GM21390 (cell line): ENCODE measurements around the gene FAM180A.
"Not testable (repeated sequence)": the region's sequence is repeated elsewhere in the genome, so short reads cannot be mapped to it uniquely, and the experiment has no call there.

Source experiments
- ATAC-seq: cut with Tn5 transposase; IDR thresholded peaks from one replicate; pipeline ENCODE4 v1.9.1; 2021; ENCODE audit not compliant: unreplicated experiment

The FAM180A gene

GRCh38 chr7:135715055-135715522 lies 33.5 kb downstream of the FAM180A start:
- ATAC-seq, result no peak

DNA sequence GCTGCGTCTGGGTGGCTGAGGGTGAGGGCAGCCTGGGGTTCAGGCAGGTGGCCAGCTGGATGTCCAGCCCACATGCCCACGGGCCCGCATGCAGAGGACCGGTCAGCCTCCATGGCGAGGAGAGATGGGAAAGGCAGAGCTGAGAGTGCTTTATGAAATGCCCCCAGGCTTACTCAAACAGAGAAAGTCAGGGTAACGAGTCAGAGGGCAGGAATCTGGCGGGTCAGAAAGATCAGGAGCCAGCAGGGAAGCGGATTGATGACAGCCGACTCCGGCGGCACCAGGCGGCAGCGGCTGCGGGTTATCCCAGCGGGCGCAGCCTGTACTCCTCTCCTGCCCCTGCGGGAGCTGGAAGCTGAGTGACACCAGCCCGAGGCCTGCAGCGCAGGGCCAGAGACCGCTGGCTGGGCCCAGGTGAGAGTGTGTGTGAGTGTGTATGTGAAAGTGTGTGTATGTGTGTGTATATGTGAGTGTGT lies 34.0 kb downstream of the FAM180A start:
- no peak for ATAC-seq

- no peak for ATAC-seq
These were observed 34.7 kb downstream of the FAM180A start for GRCh38 chr7:135713836-135714470.

DNA sequence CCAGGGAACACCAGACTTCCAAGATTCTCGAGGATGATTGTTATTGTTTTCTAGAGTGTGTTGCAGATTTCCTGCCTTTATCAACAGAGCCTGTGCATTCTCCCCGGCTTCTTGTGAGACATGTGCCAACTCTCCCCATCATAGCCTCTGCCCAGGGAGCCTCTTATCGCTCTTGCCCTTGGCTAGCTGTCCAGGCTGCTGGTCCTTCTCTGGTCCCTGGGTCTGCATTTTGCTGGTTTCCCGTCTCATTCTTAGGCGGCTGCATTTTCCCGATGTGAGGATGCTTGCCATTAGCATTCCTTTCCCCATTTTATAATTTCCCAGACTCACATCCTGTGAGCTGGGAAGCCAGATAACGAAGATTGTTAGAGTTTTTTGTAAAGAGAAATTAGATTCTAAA lies 35.8 kb downstream of the FAM180A start:
- ATAC-seq, result no peak

DNA sequence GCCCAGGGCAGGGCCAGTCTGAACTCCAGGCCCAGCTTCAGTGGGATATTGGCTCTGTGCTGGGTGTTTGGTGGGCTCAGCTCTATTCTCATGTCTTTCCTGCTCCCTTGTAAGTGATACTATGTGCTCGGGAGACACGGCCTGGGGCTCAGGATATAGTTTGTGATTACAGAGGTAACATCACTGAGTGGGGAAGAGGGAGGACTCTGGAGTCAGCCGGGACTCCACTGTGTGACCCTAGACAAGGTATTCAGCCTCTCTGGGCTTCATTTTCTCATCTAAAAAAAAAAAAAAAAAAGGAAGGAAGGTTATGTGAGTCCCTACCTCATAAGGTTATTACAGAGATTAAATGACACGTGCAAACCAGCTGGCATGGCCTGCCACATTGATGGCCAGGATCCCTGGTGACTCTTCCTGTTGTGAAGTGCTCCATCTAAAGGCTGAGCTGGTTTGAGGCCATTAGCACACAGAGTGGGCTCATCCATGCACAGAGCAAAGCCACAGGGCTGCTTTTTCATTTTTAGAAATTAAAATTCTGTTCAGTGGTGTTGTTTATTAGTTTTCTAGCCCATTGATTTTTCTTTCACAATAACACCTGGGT lies 36.3 kb downstream of the FAM180A start:
- no peak for ATAC-seq

DNA sequence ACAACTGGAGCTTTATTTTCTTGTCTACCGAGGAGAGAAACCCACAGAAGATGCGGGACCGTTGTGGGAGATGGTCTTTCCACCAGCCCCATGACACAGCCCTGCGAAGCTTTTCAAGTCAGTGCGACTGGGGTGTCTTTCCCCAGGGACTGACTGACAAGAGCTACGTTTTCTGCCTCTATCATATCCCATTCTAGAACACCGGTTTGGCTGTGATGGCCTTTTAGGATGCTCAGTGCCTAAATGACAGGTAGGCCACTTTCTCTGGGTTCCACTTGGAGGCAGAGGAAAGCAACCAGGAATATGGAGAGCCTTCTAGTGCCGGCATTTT lies 37.5 kb downstream of the FAM180A start:
- ATAC-seq, result no peak

DNA sequence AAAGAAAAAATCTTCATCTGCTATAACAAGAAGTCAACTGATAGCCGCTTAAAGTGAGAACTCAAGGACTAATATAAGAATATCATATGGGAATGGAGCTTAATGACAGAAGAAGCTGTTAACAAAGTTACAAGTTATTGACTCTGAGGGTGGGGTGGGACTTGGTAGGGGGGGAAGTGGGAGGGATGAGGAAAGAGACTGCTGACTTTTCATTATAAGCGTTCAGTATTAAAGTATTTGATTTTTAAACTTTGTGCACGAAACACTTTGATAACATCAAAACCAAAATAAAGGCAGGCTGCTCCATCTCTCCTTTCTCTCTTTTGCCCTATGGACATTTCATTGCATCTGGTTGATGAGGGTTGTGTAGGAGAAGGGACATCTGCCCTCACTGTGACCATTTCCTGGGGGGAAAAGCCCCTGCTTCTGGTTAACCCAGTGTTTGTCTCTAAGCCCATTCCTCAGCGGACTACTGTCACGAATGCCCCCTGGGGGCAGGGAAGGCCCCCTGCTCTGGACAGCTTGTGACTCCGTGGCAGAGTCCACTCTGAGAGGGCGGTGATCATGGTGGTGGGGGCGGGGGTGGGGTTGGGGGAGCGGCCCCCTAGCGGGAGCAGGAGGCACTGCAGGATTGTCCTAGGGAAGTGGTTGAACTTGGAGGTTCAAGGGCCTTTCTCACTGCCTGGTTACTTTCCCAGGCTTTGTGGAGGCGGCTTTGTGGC lies 38.0 kb downstream of the FAM180A start:
- ATAC-seq, result no peak

GRCh38 chr7:135709508-135709907 lies 39.1 kb downstream of the FAM180A start:
- no peak for ATAC-seq

GRCh38 chr7:135708041-135708440 lies 40.6 kb downstream of the FAM180A start:
- no peak for ATAC-seq

- no peak for ATAC-seq
These were observed 41.0 kb downstream of the FAM180A start for GRCh38 chr7:135707570-135707966.

DNA sequence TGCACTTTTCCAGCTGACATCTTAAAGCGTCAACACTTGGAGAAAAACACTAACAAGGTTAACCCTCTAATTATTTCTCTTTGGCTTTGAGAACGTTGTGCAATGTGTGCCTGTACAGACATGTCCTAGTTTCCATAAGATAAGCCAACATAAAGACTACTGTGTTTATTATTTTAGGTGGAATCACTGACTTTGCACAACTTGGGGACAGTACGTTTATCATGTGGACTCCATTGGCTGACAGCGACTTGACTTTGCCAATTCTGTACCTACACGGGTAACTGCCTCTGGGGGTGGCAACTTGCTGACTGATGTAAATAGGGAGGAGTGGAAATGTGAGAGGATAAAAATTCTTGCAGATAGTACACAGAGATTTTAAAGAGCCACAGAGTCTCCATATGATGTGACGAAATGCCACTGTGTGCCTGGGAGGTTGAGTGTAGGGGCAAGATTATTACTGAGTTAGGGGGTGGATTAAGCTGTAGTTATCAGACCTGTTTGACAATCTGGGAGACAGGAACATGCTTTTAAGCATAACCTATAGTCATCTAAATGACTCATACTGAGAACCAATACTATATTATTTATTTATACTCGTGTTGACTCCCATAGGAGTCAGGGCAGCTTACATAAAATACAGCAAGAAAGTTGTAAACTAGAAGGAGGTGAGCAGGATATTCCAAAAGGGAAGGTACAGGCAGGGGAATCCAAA lies 41.6 kb downstream of the FAM180A start:
- no peak for ATAC-seq

- ATAC-seq, result no peak
These were observed 42.4 kb downstream of the FAM180A start for GRCh38 chr7:135706038-135706742.

- no peak for ATAC-seq
These were observed 43.9 kb downstream of the FAM180A start for GRCh38 chr7:135704698-135705097.

DNA sequence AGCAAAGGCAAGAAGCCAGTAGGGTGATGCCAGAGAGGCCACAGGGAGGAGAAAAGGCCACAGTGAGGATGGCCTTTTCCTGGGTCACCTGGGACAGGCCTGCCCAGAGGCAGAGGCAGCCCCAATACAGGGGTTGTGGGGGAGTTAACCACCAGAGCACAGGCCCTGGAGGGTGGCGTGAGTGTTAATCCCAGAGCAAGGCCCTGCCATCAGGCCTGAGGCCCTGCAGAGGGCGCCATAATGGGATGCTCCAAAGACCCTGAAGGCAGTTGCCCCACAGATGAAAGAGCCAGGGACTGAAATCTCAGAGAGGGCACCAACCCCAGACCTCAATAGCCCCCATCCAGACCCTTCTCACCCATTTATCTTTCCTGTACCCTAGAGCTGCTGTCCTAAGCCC lies 44.5 kb downstream of the FAM180A start:
- ATAC-seq, result no peak

GRCh38 chr7:135697276-135698049 lies 51.1 kb downstream of the FAM180A start:
- ATAC-seq, result no peak

DNA sequence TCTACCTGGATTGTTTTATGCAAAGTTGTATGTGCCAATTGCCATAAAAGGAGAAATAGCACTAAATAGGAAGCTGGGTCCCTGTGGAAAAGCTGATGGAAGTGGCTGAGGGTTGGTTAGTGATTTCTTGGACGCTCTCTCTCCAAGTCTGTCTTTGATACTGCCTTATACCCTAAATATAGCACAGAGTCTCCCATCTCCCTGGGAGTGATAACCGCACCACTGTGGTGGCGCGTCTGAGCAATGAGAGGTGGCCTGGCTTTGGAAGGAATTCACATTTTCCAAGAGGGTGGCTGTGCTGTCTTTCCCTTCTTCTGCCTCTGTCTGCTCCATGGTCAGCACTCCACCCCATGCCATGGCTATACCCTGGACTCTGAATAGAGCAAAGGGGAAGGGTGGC lies 55.1 kb downstream of the FAM180A start:
- no peak for ATAC-seq

GRCh38 chr7:135692606-135693005 lies 56.0 kb downstream of the FAM180A start:
- not testable (repeated sequence) for ATAC-seq

DNA sequence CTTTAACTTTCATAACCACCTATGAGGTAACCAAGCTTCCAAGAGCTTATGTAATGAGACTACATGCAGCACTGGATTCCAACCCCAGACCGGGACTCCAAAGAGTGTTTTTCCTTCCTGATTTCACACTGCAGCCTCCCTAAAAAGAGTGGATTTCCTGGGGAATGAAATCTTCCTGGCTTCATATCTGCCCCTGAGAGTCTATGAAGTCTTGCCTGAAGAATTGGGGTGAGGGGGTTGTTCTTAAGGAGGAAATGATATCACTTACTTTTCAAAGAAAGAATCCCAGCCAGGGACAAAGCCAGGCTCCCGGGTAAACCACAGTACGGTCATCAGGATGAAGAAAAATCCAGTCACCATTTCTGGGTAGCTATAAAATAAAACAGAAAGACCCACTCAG lies 56.6 kb downstream of the FAM180A start:
- ATAC-seq, result no peak

GRCh38 chr7:135690566-135690965 lies 58.0 kb downstream of the FAM180A start:
- no peak for ATAC-seq

DNA sequence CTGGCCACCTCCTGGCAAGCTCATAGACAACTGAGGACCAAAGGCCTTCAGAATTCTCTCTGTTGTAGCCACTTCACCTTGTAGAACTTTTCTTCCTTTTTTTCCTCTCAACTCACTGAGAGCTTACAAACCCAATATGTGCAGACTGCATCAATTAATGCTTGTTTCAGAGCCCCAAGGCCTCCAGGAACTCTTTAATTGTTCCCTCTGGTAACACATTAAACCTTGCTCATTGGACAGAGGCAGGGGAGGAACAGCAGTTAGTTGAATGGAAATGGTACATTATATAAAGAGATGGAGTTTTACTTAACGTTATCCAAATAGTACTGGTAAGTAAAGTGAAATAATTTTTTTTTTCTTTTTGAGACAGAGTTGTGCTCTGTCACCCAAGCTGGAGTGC lies 61.1 kb downstream of the FAM180A start:
- ATAC-seq, result no peak
